Stimulated activated CD8-positive, alpha-beta memory T cell treated with anti-CD3 and anti-CD28 coated beads, Interleukin-2, amount 100 ng/mL, for 48 hours (primary cell): Measurements from ENCODE around the gene SPDYE5.
"Not testable (repeated sequence)": the region's sequence is repeated elsewhere in the genome, so short reads cannot be mapped to it uniquely, and the experiment has no call there.

Experiments used
- DNase-seq, 2 donors: peaks; one replicate each; pipeline ENCODE4 v3.0.0-alpha.2; 2020; ENCODE audit warnings: low read depth in 2 of 2

The SPDYE5 gene, protein sequence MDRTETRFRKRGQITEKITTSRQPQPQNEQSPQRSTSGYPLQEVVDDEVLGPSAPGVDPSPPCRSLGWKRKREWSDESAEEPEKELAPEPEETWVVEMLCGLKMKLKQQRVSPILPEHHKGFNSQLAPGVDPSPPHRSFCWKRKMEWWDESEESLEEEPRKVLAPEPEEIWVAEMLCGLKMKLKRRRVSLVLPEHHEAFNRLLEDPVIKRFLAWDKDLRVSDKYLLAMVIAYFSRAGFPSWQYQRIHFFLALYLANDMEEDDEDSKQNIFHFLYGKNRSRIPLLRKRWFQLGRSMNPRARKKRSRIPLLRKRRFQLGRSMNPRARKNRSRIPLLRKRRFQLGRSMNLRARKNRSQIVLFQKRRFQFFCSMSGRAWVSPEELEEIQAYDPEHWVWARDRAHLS

GRCh38 chr7:75492020-75492419, at the start of gene SPDYE5:
TSS of gene SPDYE5 (plus strand) at chr7:75492320. CDS start at chr7:75494048, 1,728 bp downstream.
- not testable (repeated sequence) for DNase-seq

DNA sequence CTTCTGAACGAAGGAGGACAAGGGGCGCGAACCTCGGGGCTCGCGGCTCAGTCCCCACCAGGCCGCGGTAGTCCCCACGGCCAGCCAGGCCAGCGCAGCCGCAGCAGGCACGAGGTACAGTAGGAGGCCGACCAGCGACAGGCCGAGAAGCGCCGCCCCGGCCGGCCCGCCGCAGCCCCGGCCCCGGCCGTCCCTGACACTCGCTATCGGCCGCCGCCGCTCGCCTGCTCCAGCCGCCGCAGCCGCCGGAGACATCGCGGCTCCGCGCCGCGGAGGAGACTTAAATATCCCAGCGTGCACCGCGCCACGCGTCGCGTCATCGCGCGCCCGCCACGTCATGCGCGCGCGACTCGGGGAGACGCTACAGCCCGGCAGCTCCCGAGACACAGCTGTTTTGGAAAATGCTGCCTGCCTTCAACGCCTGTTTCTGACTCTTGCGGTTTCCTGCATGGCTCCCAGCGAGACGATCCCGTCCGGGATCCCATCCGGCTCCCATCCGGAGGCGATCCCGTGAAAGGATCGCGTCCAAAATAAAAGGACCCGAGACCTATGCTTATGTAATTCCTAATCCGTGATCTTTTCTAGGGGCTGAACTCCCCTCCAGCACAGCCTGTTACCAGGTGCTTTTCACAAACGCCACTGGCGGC, 49.5 kb upstream of the SPDYE5 start:
- not testable (repeated sequence) for DNase-seq

- not testable (repeated sequence) for DNase-seq
Measured at GRCh38 chr7:75449946-75450345, 42.2 kb upstream of the SPDYE5 start.

GRCh38 chr7:75452494-75452955, 39.6 kb upstream of the SPDYE5 start:
- DNase-seq = not testable (repeated sequence)

- not testable (repeated sequence) for DNase-seq
Measured at GRCh38 chr7:75456403-75456802, 35.7 kb upstream of the SPDYE5 start.

DNA sequence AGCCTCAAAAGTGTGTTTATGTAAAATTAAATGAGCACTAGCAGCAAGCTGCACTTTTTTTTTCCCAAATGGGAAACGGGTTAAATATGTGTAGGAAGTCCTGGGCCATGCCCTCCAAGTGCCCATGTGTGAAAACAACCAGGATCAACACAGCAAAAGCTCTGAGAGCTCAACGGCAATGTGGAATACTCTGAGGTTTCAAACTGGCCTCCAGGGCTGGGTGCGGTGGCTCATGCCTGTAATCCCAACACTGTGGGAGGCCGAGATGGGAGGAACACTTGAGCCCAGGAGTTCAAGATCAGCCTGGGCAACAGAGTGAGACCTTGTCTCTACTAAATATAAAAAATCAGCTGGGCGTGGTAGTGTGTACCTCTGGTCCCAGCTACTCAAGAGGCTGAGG, 34.1 kb upstream of the SPDYE5 start:
- not testable (repeated sequence) for DNase-seq

DNA sequence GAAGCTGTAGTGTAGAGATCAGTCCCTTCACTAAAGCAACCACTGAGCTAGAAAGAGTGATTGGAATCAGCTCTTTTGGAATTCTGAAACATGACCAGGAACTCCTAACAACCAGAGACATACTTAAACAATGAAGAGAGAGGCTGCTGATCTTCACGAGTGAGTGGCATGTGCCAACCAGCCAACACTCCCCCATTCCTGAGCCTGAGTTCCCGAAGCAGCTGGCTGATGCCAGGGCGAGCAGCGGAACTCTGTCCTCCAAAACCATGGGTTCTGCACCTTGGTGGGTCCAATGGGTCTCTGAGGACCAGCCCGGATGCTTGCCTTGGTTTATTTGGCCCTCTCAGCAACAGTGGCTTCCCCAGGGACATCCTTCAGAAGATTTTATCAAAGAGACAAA, 31.6 kb upstream of the SPDYE5 start:
- not testable (repeated sequence) for DNase-seq

DNA sequence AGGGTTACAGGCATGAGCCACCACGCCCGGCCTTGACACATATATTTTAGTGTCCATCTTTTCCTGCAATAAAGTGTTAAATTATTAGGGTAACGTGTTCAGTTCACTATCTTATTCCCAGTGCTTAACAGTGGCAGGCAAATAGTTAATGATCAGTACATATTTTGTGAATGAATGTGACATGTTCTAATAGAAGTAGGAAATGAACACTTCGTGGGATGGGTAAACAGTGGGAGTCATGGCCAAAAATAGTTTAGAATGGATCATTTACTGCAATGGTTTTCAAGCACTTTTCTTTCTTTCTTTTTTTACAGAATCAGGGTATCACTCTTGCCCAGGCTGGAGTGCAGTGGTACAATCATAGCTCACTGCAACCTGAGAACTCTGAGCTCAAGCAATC, 22.0 kb upstream of the SPDYE5 start:
- not testable (repeated sequence) for DNase-seq

- not testable (repeated sequence) for DNase-seq
Measured at GRCh38 chr7:75477457-75477856, 14.7 kb upstream of the SPDYE5 start.

- DNase-seq = not testable (repeated sequence)
Measured at GRCh38 chr7:75480313-75480712, 11.8 kb upstream of the SPDYE5 start.

- not testable (repeated sequence) for DNase-seq
Measured at GRCh38 chr7:75485355-75485978, 6.7 kb upstream of the SPDYE5 start.

DNA sequence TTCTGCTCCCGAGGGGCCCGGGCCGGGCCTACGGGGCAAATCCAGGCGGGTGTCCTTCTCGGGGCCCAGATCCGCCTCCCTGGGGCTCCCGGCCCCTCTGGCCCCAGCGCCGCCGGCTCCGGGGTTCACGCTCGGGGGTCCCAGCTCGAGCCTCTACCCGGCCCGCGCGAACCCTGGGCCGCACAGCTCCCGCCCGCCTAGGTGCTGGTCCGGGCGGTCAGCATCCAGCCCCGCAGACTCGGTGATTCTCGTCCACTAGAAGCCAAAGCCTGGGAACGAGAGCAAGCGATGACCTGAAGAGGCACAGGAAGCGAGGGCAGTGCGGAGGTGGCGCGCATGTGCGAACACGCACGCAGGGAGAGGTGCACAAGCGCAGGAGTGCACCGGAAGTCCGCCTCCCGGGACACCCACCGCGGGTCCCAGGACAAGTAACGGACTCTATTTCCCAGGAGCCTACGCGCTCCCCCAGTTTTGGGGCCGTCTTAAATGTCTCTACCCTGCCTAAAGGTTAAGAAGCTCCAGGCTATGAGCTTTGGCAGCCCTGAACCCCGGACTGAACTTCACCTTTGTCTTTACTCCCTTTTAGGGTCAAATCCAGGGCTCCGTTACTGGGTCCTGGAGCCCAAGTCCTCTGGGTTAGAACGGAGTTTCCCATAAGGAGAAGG, 6.0 kb upstream of the SPDYE5 start, which contains the start of gene POM121C:
TSS of gene POM121C (minus strand) at position 321 of the 665 bp plus-strand sequence. CDS start 44,803 bp downstream, outside the sequence.
- DNase-seq = peak; percentile 83 to 86

GRCh38 chr7:75509033-75509432, 16.9 kb downstream of the SPDYE5 start:
- not testable (repeated sequence) for DNase-seq

GRCh38 chr7:75518842-75519241, 26.7 kb downstream of the SPDYE5 start:
- not testable (repeated sequence) for DNase-seq

GRCh38 chr7:75521727-75522126, 29.6 kb downstream of the SPDYE5 start:
- DNase-seq = not testable (repeated sequence)

GRCh38 chr7:75527224-75527722, 35.2 kb downstream of the SPDYE5 start:
- not testable (repeated sequence) for DNase-seq

DNA sequence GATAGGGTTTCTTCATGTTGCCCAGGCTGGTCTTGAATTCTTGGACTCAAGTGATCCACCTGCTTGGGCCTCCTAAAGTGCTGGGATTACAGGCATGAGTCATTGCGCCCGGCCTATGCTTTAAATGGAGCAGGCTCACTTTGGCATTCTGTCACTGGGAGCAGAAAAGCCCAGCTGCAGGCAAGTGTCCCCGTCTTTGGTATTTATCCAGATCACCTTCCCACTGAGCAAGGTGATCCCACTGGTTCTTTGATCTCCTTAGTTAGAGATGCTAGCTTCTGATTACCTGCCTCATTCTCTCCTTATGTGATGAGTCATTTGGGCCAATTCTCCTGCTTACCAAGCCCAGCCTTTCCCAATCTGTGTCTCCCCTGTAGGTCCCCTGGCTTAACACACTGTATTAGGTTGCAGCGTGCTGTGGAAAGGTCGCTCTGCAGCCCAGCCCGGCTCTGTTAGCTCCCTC, 39.3 kb downstream of the SPDYE5 start:
- DNase-seq = no peak

- no peak for DNase-seq
Measured at GRCh38 chr7:75532639-75533038, 40.5 kb downstream of the SPDYE5 start.

DNA sequence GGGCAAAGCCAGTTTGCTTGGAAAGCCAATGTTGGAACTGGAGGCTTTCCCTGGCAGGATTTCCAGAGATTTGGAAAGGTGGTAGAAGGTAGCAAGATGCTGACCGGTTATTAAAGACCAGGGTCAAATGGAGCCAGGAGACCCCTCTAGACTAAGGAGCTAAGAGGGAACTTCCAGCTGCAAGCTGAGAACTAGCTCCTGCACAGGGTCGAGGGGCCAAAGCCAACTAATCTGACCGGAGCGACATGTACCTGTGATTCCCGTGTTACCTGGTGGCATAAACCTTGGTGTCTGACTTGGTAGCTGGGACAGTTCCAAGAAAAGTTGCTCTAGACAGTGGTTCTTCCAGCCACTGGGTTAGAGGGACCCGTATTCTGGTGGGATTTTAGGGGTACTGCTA, 41.8 kb downstream of the SPDYE5 start:
- no peak for DNase-seq

DNA sequence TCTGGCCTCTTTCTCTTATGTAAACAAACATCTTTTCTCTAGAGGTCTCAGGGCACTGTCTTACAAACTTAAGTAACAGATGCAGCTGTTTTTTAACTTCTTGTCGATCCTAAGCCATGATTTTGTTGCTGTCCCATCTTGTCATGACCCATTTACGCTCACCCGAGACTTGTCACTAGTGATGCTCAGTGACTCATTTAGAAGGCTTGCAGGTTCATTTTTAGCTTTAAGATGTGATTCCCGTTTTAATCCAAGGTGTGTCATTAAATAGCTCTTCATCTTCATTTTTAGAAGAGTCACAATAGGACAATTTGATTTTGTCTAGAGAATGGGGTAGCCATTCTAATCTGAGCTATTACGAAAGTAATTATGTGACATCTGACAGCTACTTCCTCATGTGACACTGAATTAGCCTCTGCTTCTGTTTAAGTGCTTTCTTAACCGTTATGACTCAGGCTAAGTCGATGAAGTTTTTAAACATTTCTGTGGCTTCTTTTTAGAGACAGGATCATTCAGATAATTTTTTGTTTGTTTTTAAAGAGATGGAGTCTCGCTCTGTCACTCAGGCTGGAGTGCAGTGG, 42.7 kb downstream of the SPDYE5 start:
- DNase-seq = no peak

DNA sequence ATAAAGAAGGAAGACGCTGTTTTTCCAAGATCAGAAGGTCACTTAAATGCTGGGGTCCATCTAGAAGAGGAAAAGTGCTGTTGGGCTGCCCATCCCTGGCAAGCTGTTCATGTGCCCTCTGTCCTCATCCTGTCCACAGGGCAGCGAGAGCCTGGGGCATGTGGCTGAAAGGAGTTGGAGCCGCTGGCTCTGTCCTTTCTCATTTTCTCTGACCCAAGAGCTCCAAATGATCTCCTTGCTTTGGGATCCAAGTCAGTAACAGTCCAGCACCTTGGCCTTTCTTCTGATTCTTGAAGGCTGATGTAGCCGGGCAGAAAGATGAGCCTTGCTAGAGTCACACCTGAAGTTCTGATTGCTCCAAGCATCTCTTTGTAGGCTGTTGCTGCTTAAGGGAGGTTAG, 44.4 kb downstream of the SPDYE5 start:
- no peak for DNase-seq
